WI38 (cell line): Measurements from ENCODE around the gene LATS1.
"Not testable (repeated sequence)": the region's sequence is repeated elsewhere in the genome, so short reads cannot be mapped to it uniquely, and the experiment has no call there.

Experiments
- H3K4me3 ChIP-seq: 2 replicates; pipeline ENCODE4 v1.5.1; 2011; ENCODE audit warnings: low read depth, mild to moderate bottlenecking, control low read depth, low read length
- TF ChIP-seq, protein P1 (sequence below): IDR thresholded peaks from 2 replicates; pipeline ENCODE4 v1.5.1; 2012; ENCODE audit warnings: low read depth, mild to moderate bottlenecking, control low read depth, low read length

LATS1 gene

DNA sequence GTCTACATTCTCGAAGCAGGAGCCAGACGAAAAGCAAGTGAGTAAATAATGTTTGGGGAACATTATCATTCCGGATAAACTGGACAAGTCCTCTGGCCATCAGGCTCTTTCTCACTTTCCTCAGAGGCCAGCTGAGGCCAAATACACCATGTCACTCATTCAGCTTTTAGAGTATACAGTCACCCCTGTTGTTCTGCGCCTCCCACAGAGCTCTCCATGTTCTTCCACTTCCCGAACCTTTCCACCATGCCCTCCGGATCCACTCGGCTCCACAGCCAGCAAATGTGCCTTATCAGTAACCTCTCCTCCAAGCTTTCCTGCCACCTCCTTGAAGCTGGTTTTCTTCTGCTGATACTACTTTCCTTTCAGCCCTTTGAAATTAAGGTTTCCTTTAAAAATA is 31.7 kb downstream of the LATS1 start:
- TF ChIP-seq, protein P1, sequence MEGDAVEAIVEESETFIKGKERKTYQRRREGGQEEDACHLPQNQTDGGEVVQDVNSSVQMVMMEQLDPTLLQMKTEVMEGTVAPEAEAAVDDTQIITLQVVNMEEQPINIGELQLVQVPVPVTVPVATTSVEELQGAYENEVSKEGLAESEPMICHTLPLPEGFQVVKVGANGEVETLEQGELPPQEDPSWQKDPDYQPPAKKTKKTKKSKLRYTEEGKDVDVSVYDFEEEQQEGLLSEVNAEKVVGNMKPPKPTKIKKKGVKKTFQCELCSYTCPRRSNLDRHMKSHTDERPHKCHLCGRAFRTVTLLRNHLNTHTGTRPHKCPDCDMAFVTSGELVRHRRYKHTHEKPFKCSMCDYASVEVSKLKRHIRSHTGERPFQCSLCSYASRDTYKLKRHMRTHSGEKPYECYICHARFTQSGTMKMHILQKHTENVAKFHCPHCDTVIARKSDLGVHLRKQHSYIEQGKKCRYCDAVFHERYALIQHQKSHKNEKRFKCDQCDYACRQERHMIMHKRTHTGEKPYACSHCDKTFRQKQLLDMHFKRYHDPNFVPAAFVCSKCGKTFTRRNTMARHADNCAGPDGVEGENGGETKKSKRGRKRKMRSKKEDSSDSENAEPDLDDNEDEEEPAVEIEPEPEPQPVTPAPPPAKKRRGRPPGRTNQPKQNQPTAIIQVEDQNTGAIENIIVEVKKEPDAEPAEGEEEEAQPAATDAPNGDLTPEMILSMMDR, result no peak
- H3K4me3 ChIP-seq, result no peak overlapping the region

DNA sequence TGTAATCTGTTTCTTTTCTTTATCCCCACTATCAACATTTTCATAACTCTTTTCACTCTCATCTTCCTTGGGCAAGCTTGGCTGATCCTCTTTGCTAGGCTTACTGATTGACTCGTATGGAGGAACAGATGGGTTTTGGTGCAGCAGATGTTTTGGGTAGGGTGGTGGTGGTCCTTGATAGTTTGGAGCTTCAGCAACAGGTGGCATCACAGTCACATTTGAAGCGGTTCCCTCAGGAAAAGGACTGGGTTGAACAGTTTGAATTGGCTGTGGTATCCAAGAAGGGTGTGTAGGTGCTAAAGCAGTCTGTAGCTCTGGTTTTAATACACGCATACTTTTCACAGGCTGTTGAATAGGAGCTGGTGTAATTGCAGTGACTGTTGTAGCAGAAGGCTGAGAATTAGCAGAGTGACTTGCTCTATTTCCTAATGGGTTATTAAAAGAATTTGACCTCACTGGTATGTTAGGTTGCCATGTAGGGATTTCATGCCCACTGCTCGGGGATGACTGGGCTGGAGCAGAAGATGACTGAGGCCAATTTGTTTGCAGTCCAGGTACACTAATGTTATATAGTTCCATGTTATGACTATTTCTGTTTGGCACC is 34.5 kb downstream of the LATS1 start:
- TF ChIP-seq, protein P1, result no peak
- H3K4me3 ChIP-seq, result no peak overlapping the region

DNA sequence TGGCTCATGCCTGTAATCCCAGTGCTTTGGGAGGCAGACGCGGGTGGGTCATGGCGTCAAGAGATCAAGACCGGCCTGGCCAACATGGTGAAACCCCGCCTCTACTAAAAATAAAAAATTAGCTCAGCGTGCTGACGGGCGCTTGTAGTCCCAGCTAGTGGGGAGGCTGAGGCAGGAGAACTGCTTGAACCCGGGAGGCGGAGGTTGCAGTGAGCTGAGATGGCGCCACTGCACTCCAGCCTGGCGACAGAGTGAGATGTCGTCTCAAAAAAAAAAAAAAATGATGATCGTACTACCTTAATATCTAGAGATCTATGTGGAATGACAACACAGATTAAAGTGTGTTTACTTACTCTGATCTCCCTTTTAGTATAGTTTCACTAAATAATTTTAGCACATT is 36.1 kb downstream of the LATS1 start:
- H3K4me3 ChIP-seq, result not testable (repeated sequence)

DNA sequence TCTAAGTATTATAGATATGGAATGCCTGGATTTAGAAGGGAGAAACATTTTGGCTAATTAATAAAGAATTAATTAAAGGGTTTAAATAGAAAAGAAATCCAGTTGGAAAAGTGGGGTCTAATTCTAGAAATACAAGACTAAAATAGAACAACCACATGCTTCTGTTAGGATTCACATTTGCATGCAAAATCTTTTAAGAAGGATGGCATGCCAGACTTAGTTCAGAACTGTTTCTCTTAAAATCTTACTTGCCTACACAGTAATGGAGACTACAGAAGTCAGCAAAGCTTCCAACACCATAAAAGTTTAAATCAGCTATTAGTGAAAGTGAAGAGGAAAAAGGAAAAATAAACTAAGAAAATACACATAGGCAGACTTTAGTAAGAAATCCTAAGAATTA is 36.7 kb downstream of the LATS1 start:
- H3K4me3 ChIP-seq, result no peak overlapping the region
- TF ChIP-seq, protein P1, result no peak

DNA sequence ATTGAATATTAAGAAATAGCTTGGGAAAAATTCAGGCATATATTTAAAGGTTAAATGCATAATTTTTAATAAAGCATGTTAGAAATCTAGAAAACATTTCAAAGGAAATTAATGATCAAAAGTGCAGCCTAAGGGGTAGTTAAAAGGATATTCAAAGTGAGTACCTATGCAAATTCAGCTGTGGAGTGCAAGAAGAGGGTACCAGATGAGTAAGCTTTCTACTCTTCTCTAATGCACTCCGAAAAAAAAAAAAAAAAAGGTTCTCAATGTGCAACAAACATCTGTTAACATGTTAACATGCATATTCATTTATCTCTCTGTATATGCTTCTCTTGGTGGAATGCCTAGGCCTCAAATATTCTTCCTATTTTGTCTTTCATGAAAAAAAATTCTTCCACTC is 37.4 kb downstream of the LATS1 start:
- no peak overlapping the region for H3K4me3 ChIP-seq
- TF ChIP-seq, protein P1, result no peak

DNA sequence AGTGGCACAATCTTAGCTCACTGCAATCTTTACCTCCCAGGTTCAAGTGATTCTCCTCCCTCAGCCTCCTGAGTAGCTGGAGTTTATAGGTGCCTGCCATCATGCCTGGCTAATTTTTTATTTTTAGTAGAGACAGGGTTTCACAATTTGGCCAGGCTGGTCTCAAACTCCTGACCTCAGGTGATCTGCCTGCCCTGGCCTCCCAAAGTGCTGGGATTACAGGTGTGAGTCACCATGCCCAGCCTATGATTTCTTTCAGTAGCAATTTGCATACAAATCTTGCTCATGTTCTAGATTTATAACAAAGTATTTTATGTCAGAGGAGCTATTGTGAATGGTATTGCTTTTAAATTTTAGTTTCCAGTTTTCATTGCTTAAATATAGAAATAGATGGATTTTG is 45.6 kb downstream of the LATS1 start:
- H3K4me3 ChIP-seq, result not testable (repeated sequence)

DNA sequence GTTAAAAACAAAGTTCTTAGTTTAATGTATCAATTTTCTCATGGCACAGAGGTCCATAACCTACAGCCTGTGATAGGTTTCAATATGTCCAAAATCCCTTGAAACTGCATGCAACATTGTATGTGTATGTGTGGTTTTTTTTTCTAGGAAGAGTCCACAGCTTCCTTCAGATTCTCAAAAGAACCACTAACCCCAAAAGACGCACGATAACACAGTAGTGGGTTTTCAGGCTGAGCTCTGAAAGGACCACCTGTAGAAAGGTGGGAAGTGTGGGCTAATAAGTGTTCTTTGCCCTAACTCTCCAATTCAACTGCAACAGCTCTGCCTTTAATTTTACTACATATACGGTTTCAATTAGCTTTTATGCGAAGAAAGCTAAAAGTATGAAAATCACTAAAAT is 57.9 kb downstream of the LATS1 start:
- TF ChIP-seq, protein P1, result no peak
- H3K4me3 ChIP-seq, result no peak overlapping the region

DNA sequence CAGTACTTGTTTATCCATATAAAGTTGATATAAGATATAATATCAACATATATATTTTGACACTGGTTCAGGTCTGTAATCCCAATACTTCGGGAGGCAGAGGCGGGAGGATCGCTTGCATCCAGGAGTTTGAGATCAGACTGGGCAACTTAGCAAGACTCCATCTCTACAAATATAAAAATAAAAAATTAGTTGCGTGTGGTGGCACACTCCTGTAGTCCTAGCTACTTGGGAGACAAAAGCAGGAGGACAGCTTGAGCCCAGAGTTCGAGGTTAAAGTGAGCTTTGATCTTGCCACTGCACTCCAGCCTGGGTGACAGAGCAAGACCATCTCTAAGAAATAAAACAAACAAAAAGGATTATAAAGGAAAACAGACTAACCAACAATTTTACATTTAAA is 60.5 kb downstream of the LATS1 start:
- no peak overlapping the region for H3K4me3 ChIP-seq
- TF ChIP-seq, protein P1, result no peak
